Duodenal mucosa (tissue), 2 donors: ENCODE data around the gene OSER1.
"Not testable (repeated sequence)": the region's sequence is repeated elsewhere in the genome, so short reads cannot be mapped to it uniquely, and the experiment has no call there.

Source experiments
- H3K27ac ChIP-seq: one replicate; pipeline ENCODE4 v1.7.0; 2013; ENCODE audit warnings: low read depth, low read length
- H3K27me3 ChIP-seq, 2 donors: one replicate each; pipeline ENCODE4 v1.7.0; 2013; ENCODE audit warnings: low read length in 2 of 2, control low read depth in 1 of 2; ENCODE audit not compliant: insufficient read depth in 2 of 2, control insufficient read depth in 1 of 2
- H3K36me3 ChIP-seq, 2 donors: one replicate each; pipeline ENCODE4 v1.7.0; 2013; ENCODE audit warnings: low read length in 2 of 2, control low read depth in 1 of 2; ENCODE audit not compliant: insufficient read depth in 2 of 2, control insufficient read depth in 1 of 2
- H3K4me1 ChIP-seq, 2 donors: one replicate each; pipeline ENCODE4 v1.7.0; 2013; ENCODE audit warnings: low read length in 2 of 2, control low read depth in 1 of 2; ENCODE audit not compliant: insufficient read depth in 2 of 2, control insufficient read depth in 1 of 2
- H3K4me3 ChIP-seq, 2 donors: one replicate each; pipeline ENCODE4 v1.7.0; 2013; ENCODE audit warnings: low read length in 2 of 2, low read depth in 1 of 2
- H3K9ac ChIP-seq, 2 donors: one replicate each; pipeline ENCODE4 v1.7.0; 2013; ENCODE audit warnings: low read length in 2 of 2, low read depth in 1 of 2
- H3K9me3 ChIP-seq, 2 donors: one replicate each; pipeline ENCODE4 v1.7.0; 2013; ENCODE audit warnings: low read length in 2 of 2, control low read depth in 1 of 2; ENCODE audit not compliant: control insufficient read depth in 1 of 2

Gene OSER1

GRCh38 chr20:44191640-44192039 is 18.9 kb downstream of the OSER1 start:
- H3K27ac ChIP-seq, H3K9me3 ChIP-seq, H3K4me3 ChIP-seq, H3K9ac ChIP-seq, H3K4me1 ChIP-seq, H3K27me3 ChIP-seq, H3K36me3 ChIP-seq: not testable (repeated sequence)

DNA sequence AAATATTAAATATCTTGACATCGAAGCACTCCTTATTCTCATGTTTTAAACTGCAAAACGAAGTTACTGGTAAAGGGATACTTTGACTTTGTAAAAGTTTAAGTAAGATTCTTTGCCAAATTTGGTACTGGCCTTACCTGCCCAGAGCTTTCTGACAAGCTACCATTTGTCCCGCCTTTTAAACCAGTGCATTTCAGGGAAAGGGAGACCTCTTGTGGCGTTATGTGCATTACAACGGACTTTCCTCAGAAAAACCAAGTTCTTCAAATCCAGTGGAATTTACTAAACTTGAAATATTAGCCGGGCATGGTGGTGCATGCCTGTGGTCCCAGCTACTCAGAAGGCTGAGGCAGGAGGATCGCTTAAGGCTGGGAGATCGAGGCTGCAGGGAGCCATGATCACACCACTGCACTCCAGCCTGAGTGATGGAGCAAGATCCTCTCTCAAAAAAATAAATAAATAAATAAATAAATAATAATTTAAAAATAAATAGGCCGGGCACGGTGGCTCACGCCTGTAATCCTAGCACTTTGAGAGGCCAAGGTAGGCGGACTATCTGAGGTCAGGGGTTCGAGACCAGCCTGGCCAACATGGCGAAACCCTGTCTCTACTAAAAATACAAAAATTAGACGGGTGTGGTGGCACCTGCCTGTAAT is 20.2 kb downstream of the OSER1 start:
- not testable (repeated sequence) for H3K36me3 ChIP-seq, H3K4me3 ChIP-seq, H3K9ac ChIP-seq, H3K27ac ChIP-seq, H3K4me1 ChIP-seq, H3K27me3 ChIP-seq, H3K9me3 ChIP-seq

GRCh38 chr20:44188752-44189151 is 21.8 kb downstream of the OSER1 start:
- Histone ChIP-seq H3K9me3 (no peaks in the 10 kb centered on the region), H3K4me3 (no peak overlapping the region), H3K27me3 (peaks cover 0 to 6% of the 10 kb centered on the region in 2 donors), H3K9ac (no peak overlapping the region), H3K36me3 (no peaks in the 10 kb centered on the region), H3K27ac (no peak overlapping the region), H3K4me1 (peaks cover 4 to 6% of the 10 kb centered on the region in 2 donors)

DNA sequence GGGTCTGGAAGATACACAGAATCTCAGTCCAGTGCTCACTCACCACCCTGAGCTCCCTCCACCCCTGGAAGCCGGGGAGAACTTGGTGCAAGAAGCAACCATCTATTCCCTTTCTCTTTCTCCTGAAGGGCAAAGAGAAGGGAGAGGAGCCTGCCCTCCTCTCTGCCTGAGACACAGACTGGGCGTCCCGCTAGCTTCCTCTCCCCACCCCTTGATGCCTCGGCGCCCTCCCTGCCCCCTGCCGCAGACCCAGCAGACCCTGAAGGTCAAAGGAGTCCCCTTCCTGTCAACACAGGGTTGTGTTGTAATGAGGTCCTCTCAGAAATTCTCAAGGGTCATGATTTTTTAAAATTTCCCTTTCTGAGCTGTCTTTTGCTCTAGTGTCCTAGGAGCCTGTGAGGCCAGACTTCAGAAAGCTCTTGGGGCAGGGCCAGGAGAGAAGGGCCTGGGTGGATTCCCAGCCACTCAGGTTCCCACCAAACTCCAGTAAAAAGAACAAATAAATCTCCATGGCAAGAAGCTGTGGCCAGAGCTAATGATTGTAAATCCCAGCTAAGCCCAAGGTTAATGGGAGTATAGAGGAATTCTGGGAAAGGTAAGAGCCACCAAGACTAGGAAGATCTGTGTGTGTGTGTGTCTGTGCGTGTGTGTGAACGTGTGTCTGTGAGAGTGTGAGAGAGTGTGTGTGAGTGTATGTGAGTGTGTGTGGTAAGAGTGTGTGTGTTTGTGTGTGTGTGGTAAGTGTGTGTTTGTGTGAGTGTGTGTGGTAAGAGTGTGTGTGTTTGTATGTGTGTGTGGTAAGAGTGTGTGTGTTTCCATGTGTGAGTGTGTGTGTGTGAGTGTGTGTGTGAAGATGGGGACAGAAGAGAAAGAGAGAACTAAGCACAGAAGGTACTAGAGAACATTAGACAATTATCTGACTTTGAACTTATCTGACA is 22.5 kb downstream of the OSER1 start:
- Histone ChIP-seq H3K9me3 (no peaks in the 10 kb centered on the region), H3K27ac (no peak overlapping the region), H3K9ac (peak overlapping the region in 1 of 2 donors; percentile 25), H3K36me3 (no peaks in the 10 kb centered on the region), H3K4me1 (peaks cover 4 to 6% of the 10 kb centered on the region in 2 donors), H3K27me3 (peaks cover 2 to 6% of the 10 kb centered on the region in 2 donors), H3K4me3 (peak overlapping the region; percentile 66 to 72)

DNA sequence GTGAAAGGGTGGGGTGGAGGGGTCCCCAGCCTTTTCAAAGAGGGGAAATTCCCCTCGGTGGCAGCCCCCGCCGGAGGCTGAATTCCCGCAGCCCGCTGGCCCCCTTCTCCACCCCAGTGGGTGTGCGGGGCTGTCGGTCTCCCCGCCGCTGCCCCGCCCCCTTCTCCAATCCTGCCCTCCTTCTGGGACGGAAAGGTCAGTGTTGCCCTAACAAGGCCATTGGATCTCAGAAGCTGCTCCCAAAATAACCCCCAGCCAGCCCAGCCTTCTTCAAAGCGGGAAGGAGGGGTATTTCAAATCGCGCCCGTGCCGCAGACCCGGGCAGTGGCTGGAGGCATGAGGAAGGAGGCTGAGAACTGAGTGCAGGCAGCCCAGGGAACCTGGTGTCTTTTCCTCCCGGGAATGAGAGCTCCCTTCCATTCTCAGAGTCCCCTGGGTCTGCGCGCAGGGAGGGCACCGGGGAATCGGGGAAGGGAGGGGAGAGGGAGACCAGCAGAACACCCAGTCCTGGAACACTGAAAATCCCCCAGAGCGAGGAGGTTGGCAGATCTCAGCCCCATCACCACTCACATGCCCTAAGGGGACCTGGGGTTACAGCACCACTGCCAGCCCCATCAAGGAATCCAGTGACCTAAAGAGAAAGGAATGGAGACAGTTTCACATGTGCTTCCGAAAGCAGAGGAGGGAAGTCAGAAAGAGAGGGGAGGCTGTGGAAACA is 23.4 kb downstream of the OSER1 start, which contains the start of gene JPH2:
JPH2 (minus strand) TSS at position 135 of the 718 bp plus-strand sequence. CDS start 483 bp downstream, outside the sequence.
- Histone ChIP-seq H3K9ac (peak within 1 kb of the TSS; percentile 47 to 49), H3K4me1 (peaks cover 4 to 6% of the 10 kb centered on the region in 2 donors), H3K4me3 (peak within 1 kb of the TSS; percentile 66 to 72), H3K27ac (peak within 1 kb of the TSS; percentile 13), H3K27me3 (peaks cover 4 to 6% of the 10 kb centered on the region in 2 donors), H3K36me3 (no peaks in the 10 kb centered on the region), H3K9me3 (no peaks in the 10 kb centered on the region)

- H3K4me3 ChIP-seq = peak overlapping the region; percentile 66 to 72
- peak overlapping the region; percentile 47 to 49 for H3K9ac ChIP-seq
- H3K4me1 ChIP-seq = peaks cover 4 to 6% of the 10 kb centered on the region in 2 donors
- peak overlapping the region; percentile 13 for H3K27ac ChIP-seq
- H3K9me3 ChIP-seq = no peaks in the 10 kb centered on the region
- H3K27me3 ChIP-seq = peaks cover 4 to 6% of the 10 kb centered on the region in 2 donors
- no peaks in the 10 kb centered on the region for H3K36me3 ChIP-seq
These were observed 23.9 kb downstream of the OSER1 start for GRCh38 chr20:44186674-44187053.

DNA sequence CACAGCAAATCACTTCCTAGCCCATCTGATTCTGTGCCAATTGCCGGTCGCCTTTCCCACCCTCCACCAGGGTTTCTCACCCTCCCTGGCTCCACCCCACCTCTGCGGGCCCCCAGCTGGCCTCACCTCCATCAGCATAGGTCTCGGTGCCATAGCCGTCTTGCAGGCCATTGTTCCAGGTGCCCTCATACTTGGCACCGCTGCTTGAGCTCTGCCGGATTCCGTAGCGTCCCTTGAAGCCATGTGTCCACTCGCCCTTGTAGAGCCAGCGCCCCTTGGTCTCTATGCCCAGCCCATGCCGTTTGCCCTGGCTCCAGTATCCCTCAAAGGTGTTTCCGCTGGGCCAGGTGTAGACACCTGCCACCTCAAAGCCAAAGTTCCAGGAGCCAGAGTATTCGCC is 24.4 kb downstream of the OSER1 start:
- peaks cover 4 to 6% of the 10 kb centered on the region in 2 donors for H3K4me1 ChIP-seq
- no peaks in the 10 kb centered on the region for H3K36me3 ChIP-seq
- H3K27me3 ChIP-seq = peaks cover 4 to 6% of the 10 kb centered on the region in 2 donors
- H3K9ac ChIP-seq = peak overlapping the region; percentile 47 to 49
- H3K9me3 ChIP-seq = no peaks in the 10 kb centered on the region
- no peak overlapping the region for H3K27ac ChIP-seq
- peak overlapping the region; percentile 66 to 72 for H3K4me3 ChIP-seq

GRCh38 chr20:44185574-44185973 is 25.0 kb downstream of the OSER1 start:
- no peak overlapping the region for H3K9ac ChIP-seq
- H3K9me3 ChIP-seq = no peaks in the 10 kb centered on the region
- H3K4me3 ChIP-seq = peak overlapping the region in 1 of 2 donors; percentile 72
- peaks cover 4 to 6% of the 10 kb centered on the region in 2 donors for H3K4me1 ChIP-seq
- H3K36me3 ChIP-seq = no peaks in the 10 kb centered on the region
- no peak overlapping the region for H3K27ac ChIP-seq
- H3K27me3 ChIP-seq = peaks cover 4 to 6% of the 10 kb centered on the region in 2 donors

DNA sequence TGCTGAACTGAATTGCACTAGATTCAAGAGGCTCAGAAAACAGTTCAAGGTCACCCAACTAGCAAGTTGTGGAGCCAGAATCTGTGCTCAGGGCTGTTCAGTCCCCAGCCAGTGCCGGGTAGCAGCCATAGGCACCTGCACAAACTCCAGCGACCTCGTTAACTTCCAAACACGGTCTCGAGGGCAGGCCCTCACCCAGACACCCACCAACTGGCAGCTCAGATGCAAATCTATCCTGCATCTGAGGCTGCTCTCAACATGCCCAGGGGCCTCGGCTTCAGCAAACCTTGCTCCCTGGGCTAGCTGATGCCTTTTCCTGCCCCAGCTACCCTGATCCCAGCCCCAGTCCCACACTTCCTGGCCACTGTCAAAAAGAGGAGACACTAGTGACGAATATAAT is 27.3 kb downstream of the OSER1 start:
- Histone ChIP-seq H3K4me3 (peak overlapping the region in 1 of 2 donors; percentile 15), H3K4me1 (peaks cover 4 to 6% of the 10 kb centered on the region in 2 donors), H3K27me3 (peaks cover 4 to 6% of the 10 kb centered on the region in 2 donors), H3K27ac (no peak overlapping the region), H3K9ac (no peak overlapping the region), H3K36me3 (no peaks in the 10 kb centered on the region), H3K9me3 (no peaks in the 10 kb centered on the region)
